ENCODE results near the gene TEN1. TPM values are rescaled to one million over a fixed set of nuclear protein-coding genes. Genes with fewer than 3 reads are reported as not detected.

Gene TEN1
- total and polyA plus RNA-seq, 4 donors, result 12.0 to 30.0 (median 16.5) TPM

DNA sequence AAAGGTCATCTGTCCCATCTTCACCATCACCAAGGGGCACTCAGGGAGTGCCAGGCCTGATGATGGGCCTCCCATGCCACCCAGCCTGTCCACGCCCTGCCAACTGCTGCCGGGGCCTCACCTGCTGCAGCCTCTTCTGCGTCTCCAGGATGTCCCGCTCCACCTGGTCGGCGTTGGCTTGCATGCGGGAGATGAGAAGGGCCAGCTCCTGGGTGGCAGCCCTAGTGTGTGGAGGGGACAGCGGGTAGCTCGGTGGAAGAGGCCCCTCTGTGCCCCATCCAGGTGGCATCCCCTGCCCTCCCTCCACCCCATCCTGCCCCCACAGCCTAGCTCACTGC is 44.8 kb downstream of the TEN1 start:
- no peak for DNase-seq (ENCODE audit: low spot score)
- Histone ChIP-seq H3K9ac (ENCODE audit: low read depth in 1 of 2, low read length in 2 of 2) (no peak overlapping the region), H3K27me3 (ENCODE audit: control insufficient read depth in 4 of 4, insufficient read depth in 4 of 4, low read length in 3 of 4) (no peaks in the 10 kb centered on the region), H3K4me3 (ENCODE audit: low read depth in 1 of 3, low read length in 3 of 3) (no peak overlapping the region), H3K27ac (ENCODE audit: low read depth in 1 of 2, low read length in 2 of 2) (no peak overlapping the region), H3K9me3 (ENCODE audit: control insufficient read depth in 4 of 4, low read length in 3 of 4) (no peaks in the 10 kb centered on the region), H3K4me1 (ENCODE audit: control insufficient read depth in 4 of 4, insufficient read depth in 4 of 4, low read length in 3 of 4) (no peaks in the 10 kb centered on the region), H3K36me3 (ENCODE audit: control insufficient read depth in 4 of 4, insufficient read depth in 3 of 4, low read depth in 1 of 4, low read length in 3 of 4) (no peaks in the 10 kb centered on the region)
- 89% methylated on average over 9 of the region's 9 CpGs for WGBS
- TF ChIP-seq FOXA1 (IDR thresholded peaks at IDR 0.05), result no peak
- no peak for TF ChIP-seq FOXA2 (IDR thresholded peaks at IDR 0.05)
- TF ChIP-seq SP1 (IDR thresholded peaks at IDR 0.05), result no peak
- TF ChIP-seq EGR1 (IDR thresholded peaks at IDR 0.05; ENCODE audit: low read depth in 2 of 2), result no peak
- no peak for TF ChIP-seq YY1 (IDR thresholded peaks at IDR 0.05)
- TF ChIP-seq, protein P1, sequence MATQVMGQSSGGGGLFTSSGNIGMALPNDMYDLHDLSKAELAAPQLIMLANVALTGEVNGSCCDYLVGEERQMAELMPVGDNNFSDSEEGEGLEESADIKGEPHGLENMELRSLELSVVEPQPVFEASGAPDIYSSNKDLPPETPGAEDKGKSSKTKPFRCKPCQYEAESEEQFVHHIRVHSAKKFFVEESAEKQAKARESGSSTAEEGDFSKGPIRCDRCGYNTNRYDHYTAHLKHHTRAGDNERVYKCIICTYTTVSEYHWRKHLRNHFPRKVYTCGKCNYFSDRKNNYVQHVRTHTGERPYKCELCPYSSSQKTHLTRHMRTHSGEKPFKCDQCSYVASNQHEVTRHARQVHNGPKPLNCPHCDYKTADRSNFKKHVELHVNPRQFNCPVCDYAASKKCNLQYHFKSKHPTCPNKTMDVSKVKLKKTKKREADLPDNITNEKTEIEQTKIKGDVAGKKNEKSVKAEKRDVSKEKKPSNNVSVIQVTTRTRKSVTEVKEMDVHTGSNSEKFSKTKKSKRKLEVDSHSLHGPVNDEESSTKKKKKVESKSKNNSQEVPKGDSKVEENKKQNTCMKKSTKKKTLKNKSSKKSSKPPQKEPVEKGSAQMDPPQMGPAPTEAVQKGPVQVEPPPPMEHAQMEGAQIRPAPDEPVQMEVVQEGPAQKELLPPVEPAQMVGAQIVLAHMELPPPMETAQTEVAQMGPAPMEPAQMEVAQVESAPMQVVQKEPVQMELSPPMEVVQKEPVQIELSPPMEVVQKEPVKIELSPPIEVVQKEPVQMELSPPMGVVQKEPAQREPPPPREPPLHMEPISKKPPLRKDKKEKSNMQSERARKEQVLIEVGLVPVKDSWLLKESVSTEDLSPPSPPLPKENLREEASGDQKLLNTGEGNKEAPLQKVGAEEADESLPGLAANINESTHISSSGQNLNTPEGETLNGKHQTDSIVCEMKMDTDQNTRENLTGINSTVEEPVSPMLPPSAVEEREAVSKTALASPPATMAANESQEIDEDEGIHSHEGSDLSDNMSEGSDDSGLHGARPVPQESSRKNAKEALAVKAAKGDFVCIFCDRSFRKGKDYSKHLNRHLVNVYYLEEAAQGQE (IDR thresholded peaks at IDR 0.05), result no peak
- TF ChIP-seq, protein P2, sequence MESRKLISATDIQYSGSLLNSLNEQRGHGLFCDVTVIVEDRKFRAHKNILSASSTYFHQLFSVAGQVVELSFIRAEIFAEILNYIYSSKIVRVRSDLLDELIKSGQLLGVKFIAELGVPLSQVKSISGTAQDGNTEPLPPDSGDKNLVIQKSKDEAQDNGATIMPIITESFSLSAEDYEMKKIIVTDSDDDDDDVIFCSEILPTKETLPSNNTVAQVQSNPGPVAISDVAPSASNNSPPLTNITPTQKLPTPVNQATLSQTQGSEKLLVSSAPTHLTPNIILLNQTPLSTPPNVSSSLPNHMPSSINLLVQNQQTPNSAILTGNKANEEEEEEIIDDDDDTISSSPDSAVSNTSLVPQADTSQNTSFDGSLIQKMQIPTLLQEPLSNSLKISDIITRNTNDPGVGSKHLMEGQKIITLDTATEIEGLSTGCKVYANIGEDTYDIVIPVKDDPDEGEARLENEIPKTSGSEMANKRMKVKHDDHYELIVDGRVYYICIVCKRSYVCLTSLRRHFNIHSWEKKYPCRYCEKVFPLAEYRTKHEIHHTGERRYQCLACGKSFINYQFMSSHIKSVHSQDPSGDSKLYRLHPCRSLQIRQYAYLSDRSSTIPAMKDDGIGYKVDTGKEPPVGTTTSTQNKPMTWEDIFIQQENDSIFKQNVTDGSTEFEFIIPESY (IDR thresholded peaks at IDR 0.05), result no peak
- no peak for TF ChIP-seq NR2F2 (IDR thresholded peaks at IDR 0.05)

DNA sequence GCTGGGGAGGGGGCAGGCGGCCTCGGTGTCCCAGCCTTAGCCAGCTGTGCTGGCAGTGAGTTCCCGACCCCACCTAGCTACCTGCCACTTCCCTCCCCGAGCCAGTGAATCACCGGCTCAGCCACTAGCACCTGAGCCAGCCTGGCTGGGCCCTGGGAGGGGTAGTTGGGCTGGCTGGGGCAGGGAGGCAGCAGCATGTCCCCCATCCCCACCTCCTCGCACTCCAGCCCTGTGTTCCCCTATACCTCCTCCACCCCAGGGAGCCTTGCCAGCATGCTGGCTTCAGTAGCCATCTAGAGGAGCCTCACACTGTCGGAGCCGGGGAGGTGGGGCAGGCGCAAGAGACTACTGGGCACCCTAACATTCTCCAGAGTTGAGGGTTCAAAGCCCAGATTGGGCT is 45.3 kb downstream of the TEN1 start:
- TF ChIP-seq, protein P2 (IDR thresholded peaks at IDR 0.05), result no peak
- no peak for TF ChIP-seq FOXA1 (IDR thresholded peaks at IDR 0.05)
- no peak for TF ChIP-seq EGR1 (IDR thresholded peaks at IDR 0.05; ENCODE audit: low read depth in 2 of 2)
- no peak for TF ChIP-seq FOXA2 (IDR thresholded peaks at IDR 0.05)
- TF ChIP-seq HNF4G (IDR thresholded peaks at IDR 0.05), result no peak
- TF ChIP-seq RAD21 (IDR thresholded peaks at IDR 0.05), result no peak
- no peak for TF ChIP-seq JUND (IDR thresholded peaks at IDR 0.05)
- TF ChIP-seq YY1 (IDR thresholded peaks at IDR 0.05), result no peak
- TF ChIP-seq HNF4A (conservative IDR thresholded peaks at IDR 0.05), result no peak
- no peak for TF ChIP-seq NR2F2 (IDR thresholded peaks at IDR 0.05)
- TF ChIP-seq, protein P3, sequence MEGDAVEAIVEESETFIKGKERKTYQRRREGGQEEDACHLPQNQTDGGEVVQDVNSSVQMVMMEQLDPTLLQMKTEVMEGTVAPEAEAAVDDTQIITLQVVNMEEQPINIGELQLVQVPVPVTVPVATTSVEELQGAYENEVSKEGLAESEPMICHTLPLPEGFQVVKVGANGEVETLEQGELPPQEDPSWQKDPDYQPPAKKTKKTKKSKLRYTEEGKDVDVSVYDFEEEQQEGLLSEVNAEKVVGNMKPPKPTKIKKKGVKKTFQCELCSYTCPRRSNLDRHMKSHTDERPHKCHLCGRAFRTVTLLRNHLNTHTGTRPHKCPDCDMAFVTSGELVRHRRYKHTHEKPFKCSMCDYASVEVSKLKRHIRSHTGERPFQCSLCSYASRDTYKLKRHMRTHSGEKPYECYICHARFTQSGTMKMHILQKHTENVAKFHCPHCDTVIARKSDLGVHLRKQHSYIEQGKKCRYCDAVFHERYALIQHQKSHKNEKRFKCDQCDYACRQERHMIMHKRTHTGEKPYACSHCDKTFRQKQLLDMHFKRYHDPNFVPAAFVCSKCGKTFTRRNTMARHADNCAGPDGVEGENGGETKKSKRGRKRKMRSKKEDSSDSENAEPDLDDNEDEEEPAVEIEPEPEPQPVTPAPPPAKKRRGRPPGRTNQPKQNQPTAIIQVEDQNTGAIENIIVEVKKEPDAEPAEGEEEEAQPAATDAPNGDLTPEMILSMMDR (IDR thresholded peaks at IDR 0.05; ENCODE audit: low read depth, low read length, missing input control), result no peak
- H3K9me3 ChIP-seq (ENCODE audit: control insufficient read depth in 4 of 4, low read length in 3 of 4), result no peaks in the 10 kb centered on the region
- no peaks in the 10 kb centered on the region for H3K36me3 ChIP-seq (ENCODE audit: control insufficient read depth in 4 of 4, insufficient read depth in 3 of 4, low read depth in 1 of 4, low read length in 3 of 4)
- H3K4me3 ChIP-seq (ENCODE audit: low read depth in 1 of 3, low read length in 3 of 3), result no peak overlapping the region
- H3K9ac ChIP-seq (ENCODE audit: low read depth in 1 of 2, low read length in 2 of 2), result no peak overlapping the region
- H3K4me1 ChIP-seq (ENCODE audit: control insufficient read depth in 4 of 4, insufficient read depth in 4 of 4, low read length in 3 of 4), result no peaks in the 10 kb centered on the region
- H3K27ac ChIP-seq (ENCODE audit: low read depth in 1 of 2, low read length in 2 of 2), result no peak overlapping the region
- 88% methylated on average over 9 of the region's 9 CpGs for WGBS
- H3K27me3 ChIP-seq (ENCODE audit: control insufficient read depth in 4 of 4, insufficient read depth in 4 of 4, low read length in 3 of 4), result no peaks in the 10 kb centered on the region
- DNase-seq (ENCODE audit: low spot score), result no peak

All from liver (tissue), 9 donors.